Nephron progenitor cell (in vitro differentiated cells): ENCODE data around the gene CD244.

Source experiments
- DNase-seq: peaks from one replicate; pipeline ENCODE4 v3.0.0; 2021
- H3K27ac Mint-ChIP-seq: 2 replicates; pipeline ENCODE4 v1.8.0; 2021; ENCODE audit warnings: mild to moderate bottlenecking, moderate library complexity, mixed read lengths
- H3K27me3 Mint-ChIP-seq: 2 replicates; pipeline ENCODE4 v1.8.0; 2021; ENCODE audit warnings: mild to moderate bottlenecking, low read depth, mixed read lengths; ENCODE audit not compliant: poor library complexity
- H3K36me3 Mint-ChIP-seq: 2 replicates; pipeline ENCODE4 v1.8.0; 2021; ENCODE audit warnings: low read depth, mixed read lengths
- H3K4me1 Mint-ChIP-seq: 2 replicates; pipeline ENCODE4 v1.8.0; 2021; ENCODE audit warnings: mixed read lengths
- H3K4me3 Mint-ChIP-seq: 2 replicates; pipeline ENCODE4 v1.8.0; 2021; ENCODE audit warnings: mild to moderate bottlenecking, moderate library complexity, mixed read lengths
- H3K9me3 Mint-ChIP-seq: 2 replicates; pipeline ENCODE4 v1.8.0; 2021; ENCODE audit warnings: mild to moderate bottlenecking, moderate library complexity, mixed read lengths
- TF ChIP-seq, protein P1 (sequence below): fragments of 200-600 bp; sonication (generic); IDR thresholded peaks from 2 replicates; pipeline ENCODE4 v1.5.0; 2021; ENCODE audit warnings: antibody characterized with exemption

Gene CD244

GRCh38 chr1:160863774-160864131, 1.1 kb upstream of the CD244 start:
- Mint-ChIP-seq H3K27me3 (peaks cover 4% of the 10 kb centered on the region), H3K36me3 (no peaks in the 10 kb centered on the region), H3K4me1 (peaks cover 33% of the 10 kb centered on the region), H3K9me3 (no peaks in the 10 kb centered on the region), H3K4me3 (no peak overlapping the region), H3K27ac (no peak overlapping the region)
- TF ChIP-seq, protein P1, sequence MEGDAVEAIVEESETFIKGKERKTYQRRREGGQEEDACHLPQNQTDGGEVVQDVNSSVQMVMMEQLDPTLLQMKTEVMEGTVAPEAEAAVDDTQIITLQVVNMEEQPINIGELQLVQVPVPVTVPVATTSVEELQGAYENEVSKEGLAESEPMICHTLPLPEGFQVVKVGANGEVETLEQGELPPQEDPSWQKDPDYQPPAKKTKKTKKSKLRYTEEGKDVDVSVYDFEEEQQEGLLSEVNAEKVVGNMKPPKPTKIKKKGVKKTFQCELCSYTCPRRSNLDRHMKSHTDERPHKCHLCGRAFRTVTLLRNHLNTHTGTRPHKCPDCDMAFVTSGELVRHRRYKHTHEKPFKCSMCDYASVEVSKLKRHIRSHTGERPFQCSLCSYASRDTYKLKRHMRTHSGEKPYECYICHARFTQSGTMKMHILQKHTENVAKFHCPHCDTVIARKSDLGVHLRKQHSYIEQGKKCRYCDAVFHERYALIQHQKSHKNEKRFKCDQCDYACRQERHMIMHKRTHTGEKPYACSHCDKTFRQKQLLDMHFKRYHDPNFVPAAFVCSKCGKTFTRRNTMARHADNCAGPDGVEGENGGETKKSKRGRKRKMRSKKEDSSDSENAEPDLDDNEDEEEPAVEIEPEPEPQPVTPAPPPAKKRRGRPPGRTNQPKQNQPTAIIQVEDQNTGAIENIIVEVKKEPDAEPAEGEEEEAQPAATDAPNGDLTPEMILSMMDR, result no peak
- DNase-seq, result no peak

- H3K9me3 Mint-ChIP-seq, result no peaks in the 10 kb centered on the region
- no peak overlapping the region for H3K4me3 Mint-ChIP-seq
- H3K27me3 Mint-ChIP-seq, result peaks cover 7% of the 10 kb centered on the region
- no peaks in the 10 kb centered on the region for H3K36me3 Mint-ChIP-seq
- H3K27ac Mint-ChIP-seq, result no peak overlapping the region
- TF ChIP-seq, protein P1, result no peak
- peaks cover 33% of the 10 kb centered on the region for H3K4me1 Mint-ChIP-seq
- DNase-seq, result no peak
These were observed 530 bp upstream of the CD244 start for GRCh38 chr1:160863061-160863773.

DNA sequence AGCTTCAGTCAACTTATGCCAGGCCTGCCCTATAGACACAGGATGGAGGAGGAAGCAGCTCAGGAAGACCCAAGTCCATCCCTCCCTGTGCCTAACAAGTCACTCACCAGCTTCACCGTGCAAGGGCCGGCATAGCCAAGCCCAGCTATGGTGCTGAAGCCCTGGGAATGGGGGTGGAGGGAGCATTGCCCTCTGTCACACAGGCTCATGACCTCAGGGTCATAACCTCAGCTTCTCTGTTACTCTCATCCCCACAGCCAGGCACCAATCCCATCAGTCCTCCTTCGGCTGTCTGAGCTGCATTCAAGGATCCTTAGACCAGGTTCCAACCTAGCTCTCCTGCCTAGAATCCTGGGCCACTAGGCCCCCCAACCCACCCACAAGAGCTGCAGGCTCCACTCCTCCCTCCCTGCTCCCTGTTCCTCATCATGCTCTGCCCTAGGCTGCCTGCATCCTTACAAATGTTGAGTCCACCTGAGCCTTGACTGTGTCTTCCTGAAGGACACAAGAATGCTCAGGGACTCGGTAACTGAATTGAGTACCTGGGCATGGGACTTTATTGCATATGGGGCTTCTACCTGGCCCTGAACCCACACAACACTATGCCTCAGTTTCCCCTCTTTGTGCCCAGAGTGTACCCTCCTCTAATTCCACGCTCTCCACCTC, 1.7 kb downstream of the CD244 start:
- peak overlapping the region; percentile 19 for H3K27ac Mint-ChIP-seq

DNA sequence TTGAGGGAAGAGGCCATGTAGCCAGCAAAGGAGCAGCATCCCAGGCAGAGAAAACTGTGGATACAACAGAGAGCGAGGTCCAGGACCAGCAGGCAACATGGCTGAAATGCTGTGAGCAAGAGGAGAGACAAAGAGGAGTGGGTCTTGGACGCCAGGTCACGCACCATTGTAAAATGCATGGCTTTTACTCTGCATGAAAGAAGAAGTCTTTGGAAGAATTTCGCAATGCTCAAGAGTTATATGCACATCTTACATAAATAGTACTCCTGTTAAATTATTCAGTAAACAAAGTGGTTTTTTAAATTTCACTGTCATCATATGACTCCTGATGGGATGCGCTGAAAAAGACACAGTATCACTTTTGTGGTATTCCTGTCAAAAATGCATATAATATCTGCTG, 3.5 kb downstream of the CD244 start:
- H3K36me3 Mint-ChIP-seq, result no peaks in the 10 kb centered on the region
- TF ChIP-seq, protein P1, result no peak
- peaks cover 5% of the 10 kb centered on the region for H3K27me3 Mint-ChIP-seq
- no peaks in the 10 kb centered on the region for H3K9me3 Mint-ChIP-seq
- DNase-seq, result no peak
- H3K4me3 Mint-ChIP-seq, result no peak overlapping the region
- H3K4me1 Mint-ChIP-seq, result peaks cover 28% of the 10 kb centered on the region
- no peak overlapping the region for H3K27ac Mint-ChIP-seq

More for the DNA sequence above, 1.7 kb downstream of the CD244 start:
- Mint-ChIP-seq H3K36me3 (no peaks in the 10 kb centered on the region), H3K4me3 (no peak overlapping the region), H3K9me3 (no peaks in the 10 kb centered on the region), H3K4me1 (peaks cover 30% of the 10 kb centered on the region), H3K27me3 (peaks cover 7% of the 10 kb centered on the region)
- DNase-seq, result peak; percentile 30
- TF ChIP-seq, protein P1, result no peak

GRCh38 chr1:160858507-160858906, 4.2 kb downstream of the CD244 start:
- Mint-ChIP-seq H3K4me1 (peaks cover 28% of the 10 kb centered on the region), H3K4me3 (no peak overlapping the region), H3K27me3 (peaks cover 5% of the 10 kb centered on the region), H3K27ac (no peak overlapping the region), H3K9me3 (no peaks in the 10 kb centered on the region), H3K36me3 (no peaks in the 10 kb centered on the region)
- DNase-seq, result no peak
- TF ChIP-seq, protein P1, result no peak

DNA sequence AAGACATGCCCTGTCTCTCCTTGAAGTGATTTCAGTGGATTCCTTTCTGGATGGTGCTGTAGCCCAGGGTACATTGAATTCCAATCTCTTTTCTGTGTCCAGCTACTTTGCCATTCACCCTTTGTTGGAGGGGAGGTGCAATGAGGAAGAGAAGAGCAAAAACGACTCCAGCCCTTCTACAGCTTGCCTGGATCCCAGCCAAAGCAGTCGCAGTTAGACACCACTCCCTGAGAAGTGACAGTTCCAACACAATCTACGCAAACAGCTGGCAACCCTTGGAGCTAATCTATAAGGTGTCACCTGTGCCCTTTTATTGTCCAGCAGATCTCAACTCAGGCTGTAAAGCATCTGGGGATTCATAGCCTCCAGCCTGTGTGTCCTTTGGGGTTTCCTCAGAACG, 4.6 kb downstream of the CD244 start:
- Mint-ChIP-seq H3K4me3 (no peak overlapping the region), H3K27ac (no peak overlapping the region), H3K36me3 (no peaks in the 10 kb centered on the region), H3K4me1 (peaks cover 27% of the 10 kb centered on the region), H3K27me3 (peaks cover 5% of the 10 kb centered on the region), H3K9me3 (no peaks in the 10 kb centered on the region)
- TF ChIP-seq, protein P1, result no peak
- DNase-seq, result no peak
